GM21529 (cell line): ENCODE data around the gene RAB1B.
"Not testable (repeated sequence)": the region's sequence is repeated elsewhere in the genome, so short reads cannot be mapped to it uniquely, and the experiment has no call there.

Source experiments
- ATAC-seq: cut with Tn5 transposase; IDR thresholded peaks from one replicate; pipeline ENCODE4 v1.9.1; 2021; ENCODE audit not compliant: unreplicated experiment

RAB1B gene

DNA sequence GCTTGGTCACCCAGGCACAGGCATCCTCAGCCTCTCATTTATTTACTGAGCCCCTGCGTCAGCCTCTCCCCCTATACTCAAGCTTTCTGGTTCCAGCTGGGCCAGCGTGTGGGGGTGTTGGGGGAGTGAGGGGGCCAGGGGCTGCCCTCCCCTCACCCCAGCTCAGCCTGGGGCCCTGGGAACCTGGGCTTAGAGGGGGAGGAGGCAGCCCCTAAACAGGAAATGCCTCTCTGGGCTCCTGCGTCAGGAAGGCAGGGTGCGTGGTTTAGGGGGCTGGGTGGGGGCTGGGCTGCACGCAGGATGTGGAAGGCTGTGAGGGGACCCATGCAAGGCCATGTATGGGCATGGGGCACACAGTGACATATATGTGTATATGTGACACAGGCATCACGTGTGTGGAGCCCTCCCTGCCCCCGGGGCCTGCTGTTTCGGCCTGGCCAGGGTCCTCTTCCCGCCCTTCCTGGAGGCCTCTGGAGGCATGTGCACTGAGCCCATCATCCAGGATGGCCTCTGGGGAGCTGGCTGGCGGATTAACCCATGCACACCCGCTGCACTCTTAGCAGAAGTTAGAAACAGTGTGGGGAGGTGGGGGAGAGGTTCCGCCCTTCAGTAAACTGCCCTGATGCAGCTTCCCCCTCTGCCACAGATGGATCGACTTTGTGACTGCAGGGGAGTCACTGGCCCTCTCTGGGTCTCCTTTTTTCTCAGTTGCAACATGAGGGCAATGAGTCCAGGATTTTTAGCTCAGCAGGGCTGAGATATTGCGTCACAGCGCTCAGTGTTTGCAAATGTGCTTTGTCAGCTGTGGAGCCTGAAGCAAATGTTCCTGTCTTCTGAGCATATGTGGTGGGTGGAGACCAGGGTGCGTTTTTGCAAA, 49.5 kb downstream of the RAB1B start:
- ATAC-seq, result no peak

DNA sequence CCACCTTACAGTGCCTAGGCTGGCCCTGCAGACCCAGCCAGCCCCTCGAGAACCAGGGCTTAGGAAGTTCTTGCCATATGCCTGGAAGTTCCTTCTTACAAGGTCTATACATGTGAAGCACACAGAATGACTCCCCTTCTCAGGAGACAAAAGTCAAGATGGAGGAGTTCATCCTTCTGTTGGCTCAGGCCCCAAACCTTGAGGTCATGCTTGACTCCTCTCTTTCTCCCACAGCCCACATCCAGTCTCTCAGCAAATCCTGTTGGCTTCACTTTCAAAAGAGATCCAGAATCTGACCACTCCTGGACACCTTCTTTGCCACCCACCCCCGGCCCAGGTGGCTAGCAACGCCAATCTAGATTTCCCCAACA, 50.1 kb downstream of the RAB1B start:
- no peak for ATAC-seq

DNA sequence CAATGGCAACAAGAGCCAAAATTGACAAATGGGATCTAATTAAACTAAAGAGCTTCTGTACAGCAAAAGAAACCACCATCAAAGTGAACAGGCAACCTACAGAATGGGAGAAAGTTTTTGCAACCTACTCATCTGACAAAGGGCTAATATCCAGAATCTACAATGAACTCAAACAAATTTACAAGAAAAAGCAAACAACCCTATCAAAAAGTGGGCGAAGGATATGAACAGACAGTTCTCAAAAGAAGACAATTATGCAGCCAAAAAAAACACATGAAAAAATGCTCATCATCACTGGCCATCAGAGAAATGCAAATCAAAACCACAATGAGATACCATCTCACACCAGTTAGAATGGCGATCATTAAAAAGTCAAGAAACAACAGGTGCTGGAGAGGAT, 51.9 kb downstream of the RAB1B start:
- ATAC-seq, result not testable (repeated sequence)

DNA sequence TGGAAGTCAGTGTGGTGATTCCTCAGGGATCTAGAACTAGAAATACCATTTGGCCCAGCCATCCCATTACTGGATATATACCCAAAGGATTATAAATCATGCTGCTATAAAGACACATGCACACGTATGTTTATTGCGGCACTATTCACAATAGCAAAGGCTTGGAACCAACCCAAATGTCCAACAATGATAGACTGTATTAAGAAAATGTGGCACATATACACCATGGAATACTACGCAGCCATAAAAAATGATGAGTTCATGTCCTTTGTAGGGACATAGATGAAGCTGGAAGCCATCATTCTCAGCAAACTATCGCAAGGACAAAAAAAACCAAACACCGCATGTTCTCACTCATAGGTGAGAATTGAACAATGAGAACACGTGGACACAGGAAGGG, 52.3 kb downstream of the RAB1B start:
- not testable (repeated sequence) for ATAC-seq

DNA sequence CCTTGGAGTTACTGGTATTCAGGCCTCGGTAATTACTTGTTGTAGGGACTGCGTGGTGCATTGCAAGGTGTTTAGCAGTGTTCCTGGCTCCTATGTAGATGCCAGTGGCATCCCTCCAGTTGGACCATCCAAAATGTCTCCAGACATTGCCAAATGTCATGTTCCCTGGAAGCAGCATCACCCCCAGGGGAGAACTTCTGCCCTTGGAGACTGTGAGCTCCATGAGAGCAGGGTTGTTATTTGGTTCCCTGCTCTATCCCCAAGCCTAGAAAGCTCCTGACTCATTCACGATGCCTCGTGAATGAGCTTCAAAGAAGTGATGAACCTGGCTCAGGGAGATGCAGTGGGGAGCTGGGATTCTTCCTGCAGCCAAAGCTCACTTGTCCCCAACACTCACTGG, 53.2 kb downstream of the RAB1B start:
- ATAC-seq, result no peak

DNA sequence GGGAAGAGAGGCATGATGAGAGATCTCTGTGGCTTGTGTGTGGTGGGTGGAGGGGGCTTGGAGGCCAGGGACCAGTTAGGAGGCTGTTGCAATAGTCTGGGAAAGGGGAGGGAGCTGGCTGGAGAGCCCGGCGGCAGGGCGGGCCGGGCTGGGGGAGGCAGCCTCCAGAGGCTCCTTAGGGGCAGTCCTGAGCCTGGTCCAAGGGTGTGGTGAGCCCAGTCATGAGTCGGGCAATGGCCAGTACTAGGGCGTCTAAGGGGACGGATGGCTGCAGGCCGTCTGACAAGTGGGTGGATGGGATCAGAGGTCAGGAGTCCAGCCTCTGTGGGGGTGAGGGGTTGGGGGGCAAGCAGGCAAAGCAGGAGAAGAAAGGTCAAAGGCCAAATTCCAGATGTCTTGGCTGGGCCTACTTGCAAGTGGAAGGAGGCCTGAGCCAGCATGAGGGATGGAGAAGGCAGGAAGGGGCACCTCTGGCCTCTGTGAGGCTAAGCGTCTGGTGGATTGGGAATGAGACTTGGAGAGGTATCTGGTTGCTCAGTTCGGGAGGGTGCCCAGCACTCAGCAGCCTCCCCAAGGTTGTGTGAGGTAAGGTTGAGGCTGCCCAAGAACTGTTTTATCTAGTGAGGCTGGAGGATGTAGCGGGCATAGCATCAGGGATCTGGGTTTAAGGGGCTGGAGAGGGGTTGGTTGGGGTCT, 54.4 kb downstream of the RAB1B start:
- ATAC-seq, result no peak

DNA sequence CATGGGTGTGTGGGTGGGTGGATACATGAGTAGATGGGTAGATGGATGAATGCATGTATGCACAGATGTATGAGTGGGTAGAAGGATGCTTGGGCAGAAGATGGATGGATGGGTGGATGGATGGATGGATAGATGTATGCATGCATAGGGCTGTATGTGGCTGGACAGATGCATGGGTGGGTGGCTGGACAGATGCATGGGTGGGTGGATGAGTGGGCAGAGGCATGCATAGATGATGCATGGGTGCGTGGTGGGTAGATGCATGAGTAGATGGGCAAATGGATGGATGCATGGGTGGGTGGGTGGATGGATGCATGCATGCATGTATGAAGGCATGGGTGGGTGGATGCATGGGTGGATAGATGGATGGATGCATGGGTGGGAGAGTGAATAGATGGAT, 55.2 kb downstream of the RAB1B start:
- no peak for ATAC-seq

DNA sequence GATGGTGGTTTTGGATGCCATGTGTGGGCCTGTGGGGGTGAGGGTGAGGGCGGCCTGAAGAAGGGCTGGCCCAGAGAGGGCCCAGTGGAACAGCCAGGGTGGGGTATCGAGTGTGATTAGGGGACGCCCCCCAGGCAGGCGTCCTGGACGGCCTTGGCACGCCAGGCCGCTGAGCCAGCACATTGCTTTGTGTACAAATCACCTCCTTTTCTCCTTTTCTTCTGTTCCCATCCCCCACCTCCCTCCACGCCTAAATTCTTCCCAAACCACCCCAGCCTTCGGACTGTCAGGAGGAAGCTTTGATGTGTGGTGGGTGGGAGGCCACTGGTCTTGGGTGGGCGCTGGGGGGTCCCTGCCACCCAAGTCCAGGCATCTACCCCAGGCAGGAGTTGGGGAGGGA, 56.2 kb downstream of the RAB1B start:
- ATAC-seq, result no peak

DNA sequence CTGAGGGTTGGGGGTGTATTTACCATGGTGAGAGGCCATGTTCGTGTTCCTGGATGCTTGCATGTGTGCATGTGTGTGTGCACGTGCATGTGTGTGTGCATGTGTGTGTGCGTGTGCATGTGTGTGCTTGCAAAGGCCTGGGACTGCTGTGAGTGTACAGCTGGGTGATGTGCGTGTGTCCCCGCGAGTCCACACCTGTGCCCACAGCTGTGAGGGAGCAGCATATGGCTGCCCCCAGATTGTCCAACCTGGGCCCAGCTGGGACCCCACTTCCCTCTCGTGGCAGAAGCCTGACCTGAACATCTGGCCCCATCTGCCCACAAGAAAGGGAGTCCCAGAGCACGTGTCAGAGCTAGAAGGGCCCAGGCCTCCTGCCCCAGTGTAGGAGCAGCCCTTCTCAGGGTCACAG, 56.8 kb downstream of the RAB1B start:
- no peak for ATAC-seq

DNA sequence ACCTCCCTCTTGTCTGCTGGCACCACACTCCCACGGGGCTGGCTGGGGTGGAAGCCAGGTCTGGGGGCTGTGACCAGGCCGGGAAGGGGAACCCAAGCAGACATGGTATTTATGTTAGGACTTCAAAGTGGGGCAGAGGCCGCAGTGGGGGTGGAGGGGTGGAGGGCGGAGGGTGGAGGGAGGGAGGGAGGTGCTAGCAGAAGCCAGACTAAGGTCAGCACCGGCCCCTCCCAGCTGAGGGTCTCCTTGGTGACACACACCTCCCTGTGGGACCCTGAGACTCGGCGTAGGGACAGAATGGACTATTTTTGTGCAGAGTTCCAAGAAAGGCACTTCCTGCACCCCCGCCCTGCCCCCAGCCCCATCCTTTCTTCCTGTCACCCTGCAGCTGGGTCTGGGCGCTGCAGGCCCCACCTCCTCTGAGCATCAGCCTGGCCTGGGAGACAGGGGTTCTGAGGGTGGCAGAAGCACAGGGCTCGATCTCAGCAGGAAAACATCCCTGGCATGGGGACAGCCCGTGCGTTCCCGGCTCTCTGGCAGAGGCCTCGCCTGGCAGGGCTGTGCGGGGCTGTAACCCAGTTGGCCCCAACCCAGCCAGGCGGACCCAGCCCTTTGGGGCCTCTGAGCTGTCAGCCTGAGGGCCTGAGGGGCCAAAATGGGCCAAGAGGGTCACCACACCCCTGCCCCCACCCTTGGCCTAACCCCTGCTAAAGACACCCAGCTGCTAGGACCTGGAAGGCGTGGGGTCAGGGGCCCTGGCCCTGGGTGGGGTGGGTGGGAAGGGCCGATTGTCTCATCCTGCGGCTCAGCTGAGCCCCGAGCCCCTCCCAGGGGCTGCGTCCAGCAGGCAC, 58.0 kb downstream of the RAB1B start:
- no peak for ATAC-seq
